Neural cell (in vitro differentiated cells): ENCODE data around the gene PRXL2A. TPM values are rescaled to one million over a fixed set of nuclear protein-coding genes. Genes with fewer than 3 reads are reported as not detected.

Experiments
- H2AFZ ChIP-seq: fragments of 200-600, 300-800 bp; sonication (generic), shearing (Covaris generic); 2 replicates; pipeline ENCODE4 v1.6.0; 2014; ENCODE audit warnings: low read depth, mild to moderate bottlenecking, antibody characterized with exemption, low read length, moderate library complexity
- H3F3A ChIP-seq: fragments of 200-600 bp; shearing (Covaris generic); 2 replicates; pipeline ENCODE4 v1.6.1; 2016; ENCODE audit warnings: mild to moderate bottlenecking, moderate library complexity, mixed read lengths, antibody characterized with exemption, low read length; ENCODE audit not compliant: insufficient read depth, poor library complexity, severe bottlenecking
- H3K27ac ChIP-seq: fragments of 200-600, 300-800 bp; sonication (generic), shearing (Covaris generic); 2 replicates; pipeline ENCODE4 v1.5.1; 2014; ENCODE audit warnings: mild to moderate bottlenecking, low read length, moderate library complexity
- H3K27me3 ChIP-seq: fragments of 300-800, 200-600 bp; sonication (generic), shearing (Covaris generic); 2 replicates; pipeline ENCODE4 v1.6.0; 2014; ENCODE audit warnings: mild to moderate bottlenecking, low read depth, low read length, moderate library complexity; ENCODE audit not compliant: insufficient read depth
- H3K36me3 ChIP-seq: fragments of 300-800, 200-600 bp; sonication (generic), shearing (Covaris generic); 2 replicates; pipeline ENCODE4 v1.5.1; 2014; ENCODE audit warnings: mild to moderate bottlenecking, antibody characterized with exemption, low read length, moderate library complexity; ENCODE audit not compliant: insufficient read depth
- H3K4me2 ChIP-seq: fragments of 300-800, 200-600 bp; sonication (generic), shearing (Covaris generic); 2 replicates; pipeline ENCODE4 v1.6.0; 2014; ENCODE audit warnings: mild to moderate bottlenecking, low read length
- H3K4me3 ChIP-seq: fragments of 300-800, 200-600 bp; sonication (generic), shearing (Covaris generic); 2 replicates; pipeline ENCODE4 v1.5.1; 2014; ENCODE audit warnings: mild to moderate bottlenecking, low read length, moderate library complexity
- H3K79me2 ChIP-seq: fragments of 200-600 bp; shearing (Covaris generic); replicated peaks from 2 replicates; pipeline ENCODE4 v1.6.0; 2014; ENCODE audit warnings: mild to moderate bottlenecking, low read length, moderate library complexity; ENCODE audit not compliant: insufficient read depth
- H3K9ac ChIP-seq: fragments of 300-800, 200-600 bp; sonication (generic), shearing (Covaris generic); 2 replicates; pipeline ENCODE4 v1.6.1; 2016; ENCODE audit warnings: mild to moderate bottlenecking, low read length, mixed read lengths
- H3K9me2 ChIP-seq: fragments of 200-600 bp; shearing (Covaris generic); 2 replicates; pipeline ENCODE4 v1.6.1; 2016; ENCODE audit warnings: mild to moderate bottlenecking, low read length, mixed read lengths; ENCODE audit not compliant: insufficient read depth
- H3K9me3 ChIP-seq: fragments of 200-600, 300-800 bp; sonication (generic), shearing (Covaris generic); 2 replicates; pipeline ENCODE4 v1.6.1; 2016; ENCODE audit warnings: mild to moderate bottlenecking, mixed run types, low read length, moderate library complexity, mixed read lengths
- H4K20me1 ChIP-seq: fragments of 200-600 bp; shearing (Covaris generic); 2 replicates; pipeline ENCODE4 v1.6.1; 2016; ENCODE audit warnings: mild to moderate bottlenecking, mixed run types; ENCODE audit not compliant: insufficient read depth
- CTCF ChIP-seq: fragments of 450-650 bp; IDR thresholded peaks from 2 replicates; pipeline ENCODE4 v1.5.1; 2014; ENCODE audit warnings: antibody characterized with exemption, mild to moderate bottlenecking, moderate library complexity; ENCODE audit not compliant: poor library complexity, severe bottlenecking
- EP300 ChIP-seq: fragments of 450-650 bp; conservative IDR thresholded peaks from 2 replicates; pipeline ENCODE4 v1.6.1; 2014; ENCODE audit warnings: antibody characterized with exemption, mild to moderate bottlenecking, moderate library complexity; ENCODE audit not compliant: poor library complexity, severe bottlenecking
- EZH2 ChIP-seq: fragments of 200-600, 300-800 bp; shearing (Covaris generic), sonication (generic); IDR thresholded peaks from 2 replicates; pipeline ENCODE4 v1.6.1; 2014; ENCODE audit warnings: antibody characterized with exemption, low read length, borderline replicate concordance, mild to moderate bottlenecking; ENCODE audit not compliant: insufficient read depth, poor library complexity, severe bottlenecking
- MXI1 ChIP-seq: fragments of 450-650 bp; conservative IDR thresholded peaks from 2 replicates; pipeline ENCODE4 v1.6.1; 2014; ENCODE audit warnings: antibody characterized with exemption, mild to moderate bottlenecking; ENCODE audit not compliant: poor library complexity, severe bottlenecking
- POLR2AphosphoS5 ChIP-seq: IDR thresholded peaks from 2 replicates; pipeline ENCODE4 v1.6.1; 2012
- RAD21 ChIP-seq: fragments of 450-650 bp; conservative IDR thresholded peaks from 2 replicates; pipeline ENCODE4 v1.6.1; 2014; ENCODE audit warnings: antibody characterized with exemption, mild to moderate bottlenecking, moderate library complexity
- REST ChIP-seq: IDR thresholded peaks from 2 replicates; pipeline ENCODE4 v1.6.1; 2012; ENCODE audit warnings: borderline replicate concordance
- SMC3 ChIP-seq: fragments of 450-650 bp; conservative IDR thresholded peaks from 2 replicates; pipeline ENCODE4 v1.6.1; 2014; ENCODE audit warnings: antibody characterized with exemption, mild to moderate bottlenecking, moderate library complexity; ENCODE audit not compliant: poor library complexity
- TAF1 ChIP-seq: IDR thresholded peaks from 2 replicates; pipeline ENCODE4 v1.6.1; 2012; ENCODE audit warnings: low read depth
- polyA plus RNA-seq: library from polyadenylated mRNA; depleted of rRNA; stranded (reverse); fragments of >200 nt; gene quantifications from 2 replicates; pipeline ENCODE4 v1.2.3, GENCODE V29; 2014

PRXL2A gene
- polyA plus RNA-seq, 1 donor from 2014 or later, result 60.5 TPM

DNA sequence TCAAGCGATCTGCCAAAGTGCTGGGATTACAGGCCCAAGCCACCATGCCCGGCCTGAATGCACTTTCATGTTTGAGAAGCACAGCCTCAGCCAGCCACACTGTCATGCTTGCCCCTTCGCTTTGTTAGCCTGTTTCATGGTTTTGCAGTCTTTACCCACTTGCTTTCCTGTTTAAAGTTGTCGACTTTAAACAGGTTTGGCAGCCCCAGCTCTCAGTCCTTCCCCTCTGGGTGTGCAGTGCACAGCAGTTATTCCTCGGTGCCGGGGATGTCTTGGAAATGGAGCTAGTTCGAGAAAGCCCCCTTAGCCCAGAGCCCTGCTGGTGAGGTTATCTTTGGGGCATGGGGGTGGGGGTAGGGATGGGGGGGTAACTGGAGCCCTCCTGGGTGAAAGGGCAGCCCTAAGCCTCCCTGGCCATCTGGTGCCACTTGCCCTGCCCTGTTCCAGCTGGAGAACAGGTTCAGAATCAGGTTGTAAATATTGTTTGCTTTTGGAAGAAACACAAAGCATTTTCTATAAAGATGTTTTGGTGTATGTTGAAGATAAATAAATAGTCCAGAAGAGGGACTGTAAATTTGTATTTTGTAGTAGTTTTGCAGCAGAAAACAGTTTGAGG lies 60.6 kb downstream of the PRXL2A start:
- Histone ChIP-seq H3K27me3 (no peaks in the 10 kb centered on the region), H3K36me3 (no peaks in the 10 kb centered on the region), H3K4me2 (no peak overlapping the region), H3K9ac (no peak overlapping the region), H3K9me3 (no peaks in the 10 kb centered on the region), H3K79me2 (peaks cover 84% of the 10 kb centered on the region), H3K9me2 (no peaks in the 10 kb centered on the region), H3F3A (no peaks in the 10 kb centered on the region), H4K20me1 (no peaks in the 10 kb centered on the region), H2AFZ (no peak overlapping the region), H3K4me3 (no peak overlapping the region), H3K27ac (no peak overlapping the region)
- TF ChIP-seq REST (no peak), MXI1 (no peak), POLR2AphosphoS5 (no peak), EZH2 (no peak)

GRCh38 chr10:80470266-80470665 lies 61.9 kb downstream of the PRXL2A start:
- no peaks in the 10 kb centered on the region for H3F3A ChIP-seq
- peaks cover 85% of the 10 kb centered on the region for H3K79me2 ChIP-seq
- H3K9me2 ChIP-seq, result no peaks in the 10 kb centered on the region
- H3K9me3 ChIP-seq, result no peaks in the 10 kb centered on the region
- H4K20me1 ChIP-seq, result no peaks in the 10 kb centered on the region
- no peaks in the 10 kb centered on the region for H3K27me3 ChIP-seq
- H3K36me3 ChIP-seq, result no peaks in the 10 kb centered on the region
- H3K4me3 ChIP-seq, result no peak overlapping the region
- H2AFZ ChIP-seq, result no peak overlapping the region
- no peak overlapping the region for H3K27ac ChIP-seq
- H3K4me2 ChIP-seq, result no peak overlapping the region
- no peak for TF ChIP-seq TAF1
- no peak overlapping the region for H3K9ac ChIP-seq

- Histone ChIP-seq H3F3A (no peaks in the 10 kb centered on the region), H3K27me3 (no peaks in the 10 kb centered on the region), H2AFZ (no peak overlapping the region), H3K36me3 (no peaks in the 10 kb centered on the region), H3K27ac (no peak overlapping the region), H4K20me1 (no peaks in the 10 kb centered on the region), H3K9ac (no peak overlapping the region), H3K4me3 (no peak overlapping the region), H3K9me2 (no peaks in the 10 kb centered on the region), H3K4me2 (no peak overlapping the region), H3K9me3 (no peaks in the 10 kb centered on the region), H3K79me2 (peaks cover 83% of the 10 kb centered on the region)
- TF ChIP-seq EZH2, result no peak
- no peak for TF ChIP-seq MXI1
- no peak for TF ChIP-seq SMC3
- no peak for TF ChIP-seq RAD21
- TF ChIP-seq POLR2AphosphoS5, result no peak
- no peak for TF ChIP-seq EP300
- TF ChIP-seq CTCF, result no peak
- TF ChIP-seq TAF1, result no peak
- no peak for TF ChIP-seq REST
Measured at GRCh38 chr10:80471001-80471400, 62.6 kb downstream of the PRXL2A start.
